HCT116 (cell line): Measurements from ENCODE around the gene OIP5. TPM values are rescaled to one million over a fixed set of nuclear protein-coding genes. Genes with fewer than 3 reads are reported as not detected.
A peak's percentile ranks its signal among the peaks of the same experiment; 100 is the strongest.

Experiments
- ATAC-seq: fragments of 200-7000 bp; cut with Tn5 transposase; 2 replicates; pipeline ENCODE4 v1.9.1; 2020; ENCODE audit warnings: mild to moderate bottlenecking, moderate library complexity
- BruUV-seq: library from RNA; stranded (reverse); fragments of 400-500 nt; replicated peaks from 2 replicates; lab custom pipeline; 2021; lab: Mats Ljungman, UMichigan
- CTCF ChIA-PET: fragments of 300-600 bp; sonication (Branson Sonifier 250); formaldehyde crosslinking; loops from one replicate; lab custom pipeline; 2021; ENCODE audit warnings: antibody characterized with exemption; lab: Charles Lee
- POLR2A ChIA-PET: fragments of 300-600, 350-600 bp; sonication (Branson Sonifier 250); formaldehyde crosslinking; loops from one replicate; lab custom pipeline; 2021; ENCODE audit warnings: antibody characterized with exemption; lab: Charles Lee
- RAD21 ChIA-PET, 2 experiments: fragments of 300-600 bp; sonication (Branson Sonifier 250); formaldehyde crosslinking; loops; one replicate each; lab custom pipeline; 2023; ENCODE audit warnings: low total read pairs in 2 of 2; ENCODE audit not compliant: uncharacterized antibody in 2 of 2, unreplicated experiment in 2 of 2, low non-redundant PET in 1 of 2; lab: Charles Lee
- DNase-seq: peaks from one replicate; pipeline ENCODE4 v3.0.0-alpha.2; 2010; ENCODE audit warnings: low read depth, low spot score
- H2AFZ ChIP-seq: fragments of 200-600 bp; shearing (Covaris generic), sonication (generic); 2 replicates; pipeline ENCODE4 v1.6.1; 2017; ENCODE audit warnings: low read depth, mixed run types, mixed read lengths, antibody characterized with exemption, low read length; ENCODE audit not compliant: poor library complexity, severe bottlenecking
- H3K27ac ChIP-seq: 2 replicates; pipeline ENCODE4 v1.5.1; 2012; ENCODE audit warnings: low read depth, low read length
- H3K27me3 ChIP-seq: fragments of 200-600 bp; sonication (generic); 2 replicates; pipeline ENCODE4 v1.6.1; 2016; ENCODE audit warnings: mixed run types, low read length, mixed read lengths; ENCODE audit not compliant: insufficient read depth
- H3K36me3 ChIP-seq, 2 experiments: fragments of 200-500 bp in 1 of 2; fragments of 200-600 bp in 1 of 2; sonication (Bioruptor generic) in 1 of 2; sonication (generic) in 1 of 2; 2 replicates each; pipeline versions ENCODE4 v1.5.1 to v1.6.1; 2014 to 2016; ENCODE audit warnings: low read length in 2 of 2, inconsistent platforms in 1 of 2, mixed read lengths in 1 of 2, mixed run types in 1 of 2; ENCODE audit not compliant: insufficient read depth in 2 of 2, control insufficient read depth in 1 of 2
- H3K4me1 ChIP-seq, 2 experiments: fragments of 200-600 bp in 1 of 2; sonication (generic) in 1 of 2; 2 replicates each; pipeline versions ENCODE4 v1.5.1 to v1.6.1; 2012 to 2017; ENCODE audit warnings: low read length in 2 of 2, inconsistent platforms in 1 of 2, mild to moderate bottlenecking in 1 of 2, mixed read lengths in 1 of 2, mixed run types in 1 of 2, moderate library complexity in 1 of 2; ENCODE audit not compliant: insufficient read depth in 2 of 2, control insufficient read depth in 1 of 2
- H3K4me2 ChIP-seq: fragments of 200-600 bp; sonication (generic); 2 replicates; pipeline ENCODE4 v1.6.1; 2017; ENCODE audit warnings: mixed run types, low read length, mixed read lengths
- H3K4me3 ChIP-seq, 2 experiments: fragments of 200-600 bp in 1 of 2; sonication (generic) in 1 of 2; replicated peaks in 1 of 2; 2 replicates each; pipeline ENCODE4 v1.5.1; 2011 to 2016; ENCODE audit warnings: low read length in 2 of 2, control low read depth in 1 of 2, low read depth in 1 of 2, mild to moderate bottlenecking in 1 of 2, mixed read lengths in 1 of 2, mixed run types in 1 of 2
- H3K79me2 ChIP-seq: fragments of 200-600 bp; sonication (generic); 2 replicates; pipeline ENCODE4 v1.6.1; 2017; ENCODE audit warnings: mild to moderate bottlenecking, mixed run types, low read length, moderate library complexity, mixed read lengths; ENCODE audit not compliant: insufficient read depth
- H3K9ac ChIP-seq: fragments of 200-600 bp; sonication (generic); 2 replicates; pipeline ENCODE4 v1.6.1; 2016; ENCODE audit warnings: low read length, mixed read lengths
- H3K9me2 ChIP-seq: fragments of 200-600 bp; sonication (generic), shearing (Covaris generic); 2 replicates; pipeline ENCODE4 v1.6.1; 2017; ENCODE audit warnings: mixed run types, mild to moderate bottlenecking, moderate library complexity; ENCODE audit not compliant: insufficient read depth
- H3K9me3 ChIP-seq, 2 experiments: fragments of 200-500 bp in 1 of 2; fragments of 200-600 bp in 1 of 2; sonication (Bioruptor generic) in 1 of 2; sonication (generic) in 1 of 2; 2 replicates each; pipeline ENCODE4 v1.6.1; 2014 to 2017; ENCODE audit warnings: low read length in 2 of 2, mixed read lengths in 2 of 2, inconsistent platforms in 1 of 2, low read depth in 1 of 2, mild to moderate bottlenecking in 1 of 2, mixed run types in 1 of 2, moderate library complexity in 1 of 2; ENCODE audit not compliant: control insufficient read depth in 1 of 2, insufficient read depth in 1 of 2
- H4K20me1 ChIP-seq: fragments of 200-600 bp; sonication (generic), shearing (Covaris generic); 2 replicates; pipeline ENCODE4 v1.6.1; 2017; ENCODE audit warnings: mixed run types, mild to moderate bottlenecking, moderate library complexity; ENCODE audit not compliant: insufficient read depth
- ATF3 ChIP-seq: IDR thresholded peaks from 2 replicates; pipeline ENCODE4 v1.6.1; 2012
- CEBPB ChIP-seq: IDR thresholded peaks from 2 replicates; pipeline ENCODE4 v1.6.1; 2012; ENCODE audit warnings: low read depth
- EZH2 ChIP-seq: fragments of 200-600 bp; sonication (generic); IDR thresholded peaks from 2 replicates; pipeline ENCODE4 v1.6.1; 2017; ENCODE audit warnings: antibody characterized with exemption, mixed run types
- JUND ChIP-seq: IDR thresholded peaks from 2 replicates; pipeline ENCODE4 v1.6.1; 2012
- POLR2A ChIP-seq: IDR thresholded peaks from 2 replicates; pipeline ENCODE4 v1.7.0; 2011; ENCODE audit warnings: borderline replicate concordance; ENCODE audit not compliant: insufficient read depth, insufficient read length; ENCODE audit errors: extremely low read depth
- SIN3A ChIP-seq: IDR thresholded peaks from 2 replicates; pipeline ENCODE4 v1.6.1; 2012; ENCODE audit warnings: low read depth
- SRF ChIP-seq: IDR thresholded peaks from 2 replicates; pipeline ENCODE4 v1.6.1; 2012; ENCODE audit warnings: low read depth
- TCF7L2 ChIP-seq: IDR thresholded peaks from 2 replicates; pipeline ENCODE4 v1.7.0; 2011; ENCODE audit warnings: borderline replicate concordance, inconsistent platforms; ENCODE audit not compliant: insufficient read depth, insufficient read length; ENCODE audit errors: extremely low read depth
- ZNF274 ChIP-seq: fragments of 200-500 bp; sonication (Bioruptor generic); IDR thresholded peaks from 2 replicates; pipeline ENCODE4 v1.6.1; 2014; ENCODE audit warnings: mild to moderate bottlenecking, low read depth, low read length, inconsistent platforms
- intact Hi-C: fragments of 100-400 bp; cut with micrococcal nuclease; formaldehyde crosslinking; loops from 2 replicates; pipeline ENCODE4 v1.10.0; 2022
- total RNA-seq: library from RNA; stranded (reverse); gene quantifications from one replicate; pipeline ENCODE4 v1.2.1, GENCODE V29; 2021; ENCODE audit not compliant: unreplicated experiment

OIP5 gene
- total RNA-seq, 1 experiment from 2014 or later = 19.7 TPM

- H3K9me3 ChIP-seq = no peaks in the 10 kb centered on the region
- DNase-seq = no peak
- RAD21 ChIA-PET = no interaction called here
- no peak overlapping the region for H3K4me3 ChIP-seq
- peaks cover 22 to 40% of the 10 kb centered on the region in 2 experiments for H3K36me3 ChIP-seq
- peaks cover 58% of the 10 kb centered on the region for H3K79me2 ChIP-seq
- H2AFZ ChIP-seq = no peak overlapping the region
- no peaks in the 10 kb centered on the region for H3K9me2 ChIP-seq
- no peak overlapping the region for H3K4me2 ChIP-seq
- CTCF ChIA-PET = no interaction called here
- no TSS peak for BruUV-seq
- H3K4me1 ChIP-seq = peaks cover 9 to 27% of the 10 kb centered on the region in 2 experiments; a peak in 3 of 4 replicates
- POLR2A ChIA-PET = no interaction called here
- H3K27ac ChIP-seq = no peak overlapping the region
- TF ChIP-seq CEBPB (no peak), ATF3 (no peak), EZH2 (no peak), JUND (no peak), ZNF274 (no peak)
- H3K27me3 ChIP-seq = no peaks in the 10 kb centered on the region
- H4K20me1 ChIP-seq = 0 out of 2 replicates have a peak, but pooled peaks cover 7% of the 10 kb centered on the region
- intact Hi-C loops = no loop called here
- no peak for ATAC-seq
- no peak overlapping the region for H3K9ac ChIP-seq
Observed at GRCh38 chr15:41286665-41287333, 45.6 kb downstream of the OIP5 start.

DNA sequence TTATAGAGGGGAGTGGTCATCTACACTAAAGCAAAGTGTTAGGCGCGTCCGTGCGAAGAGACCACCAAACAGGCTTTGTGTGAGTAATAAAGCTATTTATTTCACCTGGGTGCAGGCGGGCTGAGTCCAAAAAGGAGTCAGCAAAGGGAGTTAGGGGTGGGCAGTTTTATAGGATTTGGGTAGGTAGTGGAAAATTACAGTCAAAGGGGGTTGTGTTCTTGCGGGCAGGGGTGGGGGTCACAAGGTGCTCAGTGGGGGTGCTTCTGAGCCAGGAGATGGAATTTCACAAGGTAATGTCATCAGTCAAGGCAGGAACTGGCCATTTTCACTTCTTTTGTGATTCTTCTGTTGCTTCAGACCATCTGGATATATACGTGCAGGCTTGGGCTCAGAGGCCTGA is 47.1 kb downstream of the OIP5 start:
- ATAC-seq = no peak
- Histone ChIP-seq H3K36me3 (peaks cover 22 to 37% of the 10 kb centered on the region in 2 experiments), H3K79me2 (peaks cover 58% of the 10 kb centered on the region), H3K4me2 (peak overlapping the region; percentile 78), H3K9me2 (no peaks in the 10 kb centered on the region), H3K9me3 (no peaks in the 10 kb centered on the region), H4K20me1 (0 out of 2 replicates have a peak, but pooled peaks cover 7% of the 10 kb centered on the region), H3K27ac (no peak overlapping the region), H3K27me3 (no peaks in the 10 kb centered on the region), H2AFZ (no peak overlapping the region), H3K4me1 (peaks cover 9 to 32% of the 10 kb centered on the region in 2 experiments; a peak in 3 of 4 replicates), H3K9ac (peak overlapping the region; percentile 96), H3K4me3 (peak overlapping the region; percentile 71 to 84)
- no peak for DNase-seq
- TF ChIP-seq POLR2A (no peak), ZNF274 (no peak), TCF7L2 (no peak), SRF (no peak), SIN3A (no peak)
- RAD21 ChIA-PET = no interaction called here
- POLR2A ChIA-PET = no interaction called here
- no TSS peak for BruUV-seq
- intact Hi-C loops = no loop called here
- CTCF ChIA-PET = no interaction called here
